ENCODE measurements around the gene TPST1. TPM values are rescaled to one million over a fixed set of nuclear protein-coding genes. Genes with fewer than 3 reads are reported as not detected.

Gene TPST1
- total and polyA plus RNA-seq, 2 of the 8 experiments (the other 6 are each of a cell fraction or from before 2014, with no cell fraction given), result 8.2 to 18.4 TPM

GRCh38 chr7:66303454-66304155 lies 98.5 kb downstream of the TPST1 start:
- Histone ChIP-seq H2BK120ac (replicated peaks; ENCODE audit: low read depth, low read length) (no peak overlapping the region), H3K4me3 (ENCODE audit: extremely low read depth in 1 of 4, insufficient read depth in 2 of 4, low read depth in 3 of 4, low read length in 4 of 4) (no peak overlapping the region), H3K4ac (replicated peaks; ENCODE audit: insufficient read length, low read depth, low read length) (no peak overlapping the region), H3K9ac (replicated peaks in 1 of 4; ENCODE audit: extremely low read depth in 1 of 4, low read depth in 3 of 4, low read length in 3 of 4) (no peak overlapping the region), H2AFZ (ENCODE audit: low read length) (no peak overlapping the region), H3K14ac (ENCODE audit: insufficient read length) (no peak overlapping the region), H4K91ac (replicated peaks; ENCODE audit: insufficient read length, low read length) (no peak overlapping the region), H4K8ac (ENCODE audit: extremely low read depth, insufficient read depth, low read length) (no peak overlapping the region), H3K27ac (ENCODE audit: low read depth, low read length) (no peak overlapping the region), H3K79me1 (ENCODE audit: low read depth, low read length) (0 out of 2 replicates have a peak, but pooled peaks cover 2% of the 10 kb centered on the region), H3K36me3 (ENCODE audit: control insufficient read depth in 2 of 4, insufficient read depth in 4 of 4, low read length in 3 of 4) (no peaks in the 10 kb centered on the region), H3K9me3 (ENCODE audit: insufficient read depth in 2 of 2, low read depth in 1 of 2, low read length in 1 of 2) (no peaks in the 10 kb centered on the region), H3K4me2 (ENCODE audit: insufficient read depth in 1 of 2, low read depth in 2 of 2, low read length in 2 of 2) (no peak overlapping the region), H3K23ac (ENCODE audit: insufficient read length) (no peak overlapping the region), H2AK5ac (ENCODE audit: low read depth, low read length) (no peak overlapping the region), H3K27me3 (replicated peaks in 1 of 4; ENCODE audit: control insufficient read depth in 3 of 4, extremely low read depth in 1 of 4, insufficient read depth in 3 of 4, low read length in 3 of 4) (no peaks in the 10 kb centered on the region), H2BK12ac (ENCODE audit: low read depth, low read length) (no peak overlapping the region), H3K56ac (replicated peaks; ENCODE audit: insufficient read length, low read depth, low read length) (no peak overlapping the region), H3K23me2 (ENCODE audit: low read depth, low read length) (no peaks in the 10 kb centered on the region), H3K4me1 (replicated peaks in 1 of 4; ENCODE audit: control insufficient read depth in 3 of 4, insufficient read depth in 4 of 4, low read length in 3 of 4) (peaks cover 0 to 2% (median 0%) of the 10 kb centered on the region in 4 experiments; a peak in 1 of 7 replicates), H2BK15ac (ENCODE audit: low read length) (no peak overlapping the region), H4K5ac (ENCODE audit: insufficient read length, low read depth, low read length) (no peak overlapping the region), H3K79me2 (ENCODE audit: control insufficient read depth in 1 of 2, insufficient read depth in 2 of 2, low read length in 2 of 2) (no peaks in the 10 kb centered on the region), H3K18ac (ENCODE audit: extremely low read depth, low read length) (no peak overlapping the region), H2BK5ac (ENCODE audit: low read depth, low read length) (no peak overlapping the region), H2BK20ac (ENCODE audit: low read length) (no peak overlapping the region), H4K20me1 (replicated peaks in 1 of 2; ENCODE audit: control insufficient read depth in 1 of 2, insufficient read depth in 2 of 2, low read length in 2 of 2) (no peaks in the 10 kb centered on the region)
- no peak for FAIRE-seq
- no peak for DNase-seq (ENCODE audit: low read depth in 1 of 2, low spot score in 2 of 2)
- POLR2A ChIA-PET (ENCODE audit: partially characterized antibody), result interaction anchor here (0.9 kb wide), 1 partner anchor 190 kb away, joined by 3 read pairs; no protein-coding TSS in a partner anchor
- CTCF ChIA-PET (ENCODE audit: partially characterized antibody), result interaction anchor here (0.6 kb wide), 1 partner anchor 252 kb away, joined by 3 read pairs; no protein-coding TSS in a partner anchor
- 90% methylated on average over 8 of the region's 8 CpGs; no CpG with 5 or more reads in 1 of the 2 experiments for WGBS, 2 experiments (ENCODE audit: extremely low coverage in 1 of 2, insufficient coverage in 1 of 2, insufficient read length in 1 of 2, insufficient replicate concordance in 2 of 2, low coverage in 1 of 2, low lambda C conversion rate in 2 of 2, missing lambda C conversion rate in 1 of 2)
- TF ChIP-seq JUN (IDR thresholded peaks at IDR 0.05; ENCODE audit: low read depth, low read length) (no peak), ATF2 (IDR thresholded peaks at IDR 0.05; ENCODE audit: low read length) (no peak), NRF1 (IDR thresholded peaks at IDR 0.05; ENCODE audit: low read depth, low read length) (no peak), GABPA (IDR thresholded peaks at IDR 0.05; ENCODE audit: borderline replicate concordance, insufficient read depth, low read length) (no peak), EZH2 (IDR thresholded peaks at IDR 0.05; ENCODE audit: low read depth, low read length, severe bottlenecking) (no peak), POU5F1 (IDR thresholded peaks at IDR 0.05; ENCODE audit: low read depth, low read length) (no peak), SIRT6 (IDR thresholded peaks at IDR 0.05; ENCODE audit: low read length) (no peak), SP2 (IDR thresholded peaks at IDR 0.05; ENCODE audit: low read length) (no peak), POLR2A (IDR thresholded peaks at IDR 0.05; ENCODE audit: control extremely low read depth in 1 of 2, low read depth in 2 of 2, low read length in 2 of 2) (no peak), SIN3A (conservative IDR thresholded peaks at IDR 0.05 in 1 of 2, IDR thresholded peaks at IDR 0.05 in 1 of 2; ENCODE audit: low read depth in 1 of 2, low read length in 2 of 2) (no peak), E2F6 (IDR thresholded peaks at IDR 0.05) (no peak)

Data from H1 (cell line).